Lower leg skin (tissue), 3 donors: ENCODE results near the gene C22orf23.

Source experiments
- CTCF ChIP-seq, 3 donors: fragments of 450-650 bp; IDR thresholded peaks; one replicate each; pipeline ENCODE4 v1.5.1; 2016; ENCODE audit warnings: antibody characterized with exemption in 3 of 3, mild to moderate bottlenecking in 3 of 3, moderate library complexity in 2 of 3
- POLR2A ChIP-seq, 2 donors: fragments of 450-650 bp; IDR thresholded peaks; one replicate each; pipeline ENCODE4 v1.6.1; 2016 to 2017; ENCODE audit warnings: antibody characterized with exemption in 2 of 2, mild to moderate bottlenecking in 1 of 2, moderate library complexity in 1 of 2

DNA sequence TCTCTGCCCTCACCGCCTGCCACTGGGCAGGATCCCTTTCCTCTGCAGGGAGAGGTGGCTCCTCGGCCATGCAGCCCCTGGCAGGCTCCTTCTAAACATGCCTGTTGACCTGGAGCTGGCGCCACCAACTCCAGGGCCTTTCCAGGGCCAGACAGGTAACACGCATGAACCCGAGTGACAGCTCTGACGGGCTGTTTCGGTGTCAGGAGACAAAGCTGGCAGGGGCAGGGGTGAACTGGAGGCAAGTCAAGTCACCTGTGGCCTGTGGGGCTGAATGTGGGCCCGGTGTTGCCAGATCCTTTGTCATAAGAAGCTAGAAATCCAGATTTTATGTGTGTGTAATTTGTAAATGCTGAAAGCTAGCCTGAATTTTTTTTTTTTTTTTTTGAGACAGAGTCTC lies 11.3 kb downstream of the C22orf23 start:
- no peak for TF ChIP-seq POLR2A (IDR thresholded peaks at IDR 0.05)
- no peak for TF ChIP-seq CTCF (IDR thresholded peaks at IDR 0.05)
